Naive thymus-derived CD4-positive, alpha-beta T cell (primary cell): ENCODE measurements around the gene GPR132. TPM values are rescaled to one million over a fixed set of nuclear protein-coding genes. Genes with fewer than 3 reads are reported as not detected.
A peak's percentile ranks its signal among the peaks of the same experiment; 100 is the strongest.

Source experiments
- ATAC-seq: fragments of 150-1000 bp; cut with Tn5 transposase; 2 replicates; pipeline ENCODE4 v1.10.0; 2021; ENCODE audit warnings: mild to moderate bottlenecking, moderate library complexity
- CTCF ChIA-PET: fragments of 350-600 bp; sonication (Branson Sonifier 250); formaldehyde crosslinking; loops from one replicate; lab custom pipeline; 2021; ENCODE audit warnings: antibody characterized with exemption; lab: Charles Lee
- POLR2A ChIA-PET: fragments of 350-600 bp; sonication (Branson Sonifier 250); formaldehyde crosslinking; loops from one replicate; lab custom pipeline; 2021; ENCODE audit warnings: antibody characterized with exemption, inconsistent platforms; lab: Charles Lee
- DNase-seq, 9 donors: peaks; one replicate each; pipeline versions ENCODE4 v3.0.0 to v3.0.0-alpha.2; 2020 to 2022; ENCODE audit warnings: mixed read lengths in 1 of 9
- H3K27ac ChIP-seq: one replicate; pipeline ENCODE4 v1.7.0; 2013; ENCODE audit warnings: mild to moderate bottlenecking, low read depth, low read length, moderate library complexity
- H3K27me3 ChIP-seq, 2 donors: one replicate each; pipeline ENCODE4 v1.7.0; 2013; ENCODE audit warnings: low read length in 2 of 2, mild to moderate bottlenecking in 2 of 2, moderate library complexity in 2 of 2; ENCODE audit not compliant: control insufficient read depth in 2 of 2, insufficient read depth in 2 of 2
- H3K36me3 ChIP-seq, 3 experiments: 1 replicate in 2 of 3; 2 replicates in 1 of 3; pipeline ENCODE4 v1.7.0; 2013; ENCODE audit warnings: low read length in 3 of 3, mild to moderate bottlenecking in 3 of 3, moderate library complexity in 1 of 3; ENCODE audit not compliant: insufficient read depth in 3 of 3, control insufficient read depth in 2 of 3
- H3K4me1 ChIP-seq, 2 donors: one replicate each; pipeline ENCODE4 v1.7.0; 2013; ENCODE audit warnings: low read length in 2 of 2, mild to moderate bottlenecking in 2 of 2, moderate library complexity in 1 of 2; ENCODE audit not compliant: control insufficient read depth in 2 of 2, insufficient read depth in 2 of 2
- H3K4me3 ChIP-seq: 2 replicates; pipeline ENCODE4 v1.7.0; 2013; ENCODE audit warnings: mild to moderate bottlenecking, low read length
- H3K9me3 ChIP-seq, 3 experiments: 1 replicate in 2 of 3; 2 replicates in 1 of 3; pipeline ENCODE4 v1.7.0; 2013; ENCODE audit warnings: low read length in 3 of 3; ENCODE audit not compliant: control insufficient read depth in 2 of 3
- H3K27ac Mint-ChIP-seq, 9 donors: one replicate each; pipeline ENCODE4 v1.8.0; 2020 to 2022; ENCODE audit warnings: mixed read lengths in 9 of 9, mild to moderate bottlenecking in 8 of 9, moderate library complexity in 5 of 9, inconsistent platforms in 2 of 9
- H3K27me3 Mint-ChIP-seq, 5 donors: one replicate each; pipeline ENCODE4 v1.8.0; 2021 to 2022; ENCODE audit warnings: mixed read lengths in 5 of 5, mild to moderate bottlenecking in 1 of 5
- H3K36me3 Mint-ChIP-seq, 5 donors: one replicate each; pipeline ENCODE4 v1.8.0; 2020 to 2022; ENCODE audit warnings: mixed read lengths in 5 of 5, mild to moderate bottlenecking in 3 of 5, inconsistent platforms in 1 of 5
- H3K4me1 Mint-ChIP-seq, 7 donors: one replicate each; pipeline ENCODE4 v1.8.0; 2020 to 2022; ENCODE audit warnings: mixed read lengths in 7 of 7, mild to moderate bottlenecking in 3 of 7, inconsistent platforms in 1 of 7
- H3K4me3 Mint-ChIP-seq, 10 donors: one replicate each; pipeline ENCODE4 v1.8.0; 2020 to 2022; ENCODE audit warnings: mild to moderate bottlenecking in 10 of 10, mixed read lengths in 10 of 10, moderate library complexity in 6 of 10, inconsistent platforms in 2 of 10
- H3K9me3 Mint-ChIP-seq, 11 donors: one replicate each; pipeline ENCODE4 v1.8.0; 2020 to 2022; ENCODE audit warnings: mixed read lengths in 11 of 11, mild to moderate bottlenecking in 4 of 11, inconsistent platforms in 1 of 11, moderate library complexity in 1 of 11
- intact Hi-C, 2 donors: fragments of 100-400 bp; cut with micrococcal nuclease; formaldehyde crosslinking; loops; one replicate each; pipeline ENCODE4 v1.15.1; 2023
- polyA plus RNA-seq, 2 donors: library from polyadenylated mRNA; unstranded; fragments of 300-500 nt; fragmentation: Illumina TruSeq; gene quantifications; one replicate each; pipeline ENCODE4 v1.2.3, GENCODE V29; 2021
- total RNA-seq, 6 experiments: library from RNA in 5 of 6; stranded (reverse) in 5 of 6; gene quantifications; 1 replicate in 5 of 6; 2 replicates in 1 of 6; pipeline ENCODE4 v1.2.3 and lab custom pipeline; 2021 to 2026

Gene GPR132
- total and polyA plus RNA-seq, 7 experiments from 2014 or later = 9.3 to 58.7 (median 40.2) TPM

GRCh38 chr14:105086833-105087307 lies 21.6 kb upstream of the GPR132 start:
- peak; percentile 74 to 88 (median 84) for DNase-seq
- peaks cover 0 to 27% (median 0%) of the 10 kb centered on the region in 5 donors for H3K27me3 Mint-ChIP-seq
- intact Hi-C loops = loop anchor here (1.0 to 2.0 kb wide), 8 partner anchors 22 to 442 kb away; partner anchors contain the start of genes CDCA4 (in 2 of the 2) and GPR132 (in 2 of the 2)
- H3K4me1 ChIP-seq = peaks cover 4 to 7% of the 10 kb centered on the region in 2 donors
- H3K36me3 ChIP-seq = no peaks in the 10 kb centered on the region
- H3K27ac Mint-ChIP-seq = peak overlapping the region in 8 of 9 donors; percentile 3 to 84 (median 55)
- ATAC-seq = peak; percentile 92
- H3K4me3 ChIP-seq = peak overlapping the region; percentile 63
- no peaks in the 10 kb centered on the region for H3K27me3 ChIP-seq
- ChIA-PET POLR2A (interaction anchor here (0.8 to 5.2 kb wide), 8 partner anchors 12 to 113 kb away, joined by 3 to 52 read pairs (median 8); partner anchors contain the start of gene GPR132), CTCF (interaction anchor here (0.6 to 3.0 kb wide), 13 partner anchors 12 to 265 kb away, joined by 3 to 39 read pairs (median 6); partner anchors contain the start of gene GPR132)
- peak overlapping the region; percentile 55 for H3K27ac ChIP-seq
- H3K9me3 ChIP-seq = no peaks in the 10 kb centered on the region
- peak overlapping the region; percentile 64 to 83 (median 78) for H3K4me3 Mint-ChIP-seq
- H3K9me3 Mint-ChIP-seq = peaks cover 0 to 4% (median 0%) of the 10 kb centered on the region in 11 donors
- H3K36me3 Mint-ChIP-seq = peaks cover 0 to 3% (median 0%) of the 10 kb centered on the region in 5 donors
- peaks cover 8 to 22% (median 13%) of the 10 kb centered on the region in 7 donors for H3K4me1 Mint-ChIP-seq

DNA sequence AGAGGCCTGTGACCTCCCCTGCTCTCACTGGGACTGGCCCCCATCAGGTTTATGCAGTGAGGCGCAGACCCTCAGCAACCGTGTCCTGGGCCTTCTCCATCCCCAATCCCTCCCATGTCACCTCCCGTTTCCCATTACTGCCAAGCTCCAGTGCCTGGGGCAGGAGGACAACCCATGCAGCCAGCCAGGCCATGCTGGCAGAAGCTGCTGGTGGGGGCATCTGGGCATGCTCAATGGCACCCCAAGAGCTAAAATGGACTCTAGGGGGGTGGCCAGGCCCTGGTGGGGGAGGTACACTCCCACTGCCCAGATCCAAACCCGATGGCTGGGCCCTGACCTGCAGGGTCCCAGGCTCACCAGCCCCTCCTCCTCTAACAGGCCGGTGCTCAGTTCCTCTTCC lies 20.5 kb upstream of the GPR132 start:
- H3K4me3 Mint-ChIP-seq = no peak overlapping the region
- H3K9me3 Mint-ChIP-seq = peaks cover 0 to 4% (median 0%) of the 10 kb centered on the region in 11 donors
- Histone ChIP-seq H3K36me3 (no peaks in the 10 kb centered on the region), H3K4me1 (peaks cover 4 to 6% of the 10 kb centered on the region in 2 donors), H3K9me3 (no peaks in the 10 kb centered on the region), H3K4me3 (no peak overlapping the region), H3K27ac (no peak overlapping the region), H3K27me3 (no peaks in the 10 kb centered on the region)
- intact Hi-C loops = loop anchor here (1.0 to 2.0 kb wide), 7 partner anchors 20 to 443 kb away; partner anchors contain the start of genes GPR132 (in 2 of the 2) and CDCA4 (in 1 of the 2)
- POLR2A ChIA-PET = interaction anchor here (0.6 to 5.2 kb wide), 7 partner anchors 11 to 267 kb away, joined by 3 to 52 read pairs (median 8); partner anchors contain the start of gene GPR132
- DNase-seq (no peak), ATAC-seq (no peak)
- H3K27me3 Mint-ChIP-seq = peaks cover 0 to 32% (median 0%) of the 10 kb centered on the region in 5 donors
- no peak overlapping the region for H3K27ac Mint-ChIP-seq
- CTCF ChIA-PET = interaction anchor here (0.7 to 3.0 kb wide), 8 partner anchors 10 to 273 kb away, joined by 3 to 39 read pairs (median 8); partner anchors contain the start of gene GPR132
- peaks cover 10 to 26% (median 13%) of the 10 kb centered on the region in 7 donors for H3K4me1 Mint-ChIP-seq
- H3K36me3 Mint-ChIP-seq = peaks cover 0 to 3% (median 0%) of the 10 kb centered on the region in 5 donors

DNA sequence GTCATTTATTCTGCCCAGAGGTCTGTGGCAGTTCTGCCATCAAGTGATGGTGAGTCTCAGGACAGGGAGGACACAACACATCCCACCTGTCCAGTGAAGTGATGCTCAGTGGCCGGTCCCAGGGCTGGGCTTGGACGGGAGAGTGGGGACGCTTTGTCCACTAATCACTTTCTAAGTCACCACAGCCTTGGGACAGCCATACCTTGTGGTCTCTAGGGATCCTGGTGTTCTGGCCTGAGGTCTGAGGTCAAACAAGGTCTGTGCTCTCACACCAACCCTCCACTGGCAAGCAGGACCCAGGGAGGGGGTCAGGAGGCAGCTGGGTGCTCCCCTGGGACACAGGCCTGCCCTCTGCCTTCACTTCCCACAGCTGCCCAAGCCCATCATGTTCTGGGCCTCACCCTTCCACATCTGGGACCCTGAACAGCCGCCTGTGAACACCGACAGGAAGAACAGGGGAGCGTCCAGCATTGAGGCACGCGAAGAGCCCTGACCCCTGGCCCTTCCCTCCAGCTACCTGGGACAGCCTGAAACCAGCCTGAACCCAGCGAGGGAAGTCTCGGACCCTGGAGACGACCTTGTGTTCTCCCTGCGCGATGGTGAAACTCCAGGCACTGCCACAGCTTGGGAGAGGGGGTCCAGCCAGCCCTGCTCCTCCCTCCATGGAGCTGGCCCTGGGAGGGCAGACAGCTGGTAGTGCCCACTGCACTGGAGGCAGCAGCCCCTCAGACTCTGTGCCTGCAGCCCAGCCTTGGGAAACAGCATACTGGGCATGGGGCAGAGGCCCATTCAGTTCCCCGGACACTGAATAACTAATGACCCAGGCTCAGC lies 19.7 kb upstream of the GPR132 start:
- Mint-ChIP-seq H3K4me1 (peaks cover 4 to 21% (median 13%) of the 10 kb centered on the region in 7 donors), H3K27me3 (peaks cover 0 to 32% (median 0%) of the 10 kb centered on the region in 5 donors), H3K27ac (peak overlapping the region in 3 of 9 donors; percentile 20 to 70 (median 28)), H3K36me3 (peaks cover 0 to 3% (median 0%) of the 10 kb centered on the region in 5 donors), H3K9me3 (peaks cover 0 to 4% (median 0%) of the 10 kb centered on the region in 11 donors), H3K4me3 (peak overlapping the region in 2 of 10 donors; percentile 12 to 41)
- no peak overlapping the region for H3K4me3 ChIP-seq
- H3K9me3 ChIP-seq = no peaks in the 10 kb centered on the region
- DNase-seq (no peak), ATAC-seq (no peak)
- ChIA-PET POLR2A (interaction anchor here (0.6 to 5.2 kb wide), 4 partner anchors 10 to 52 kb away, joined by 5 to 52 read pairs (median 50); partner anchors contain the start of gene GPR132), CTCF (interaction anchor here (0.6 to 3.0 kb wide), 8 partner anchors 10 to 467 kb away, joined by 3 to 39 read pairs (median 8); partner anchors contain the start of gene GPR132)
- H3K36me3 ChIP-seq = no peaks in the 10 kb centered on the region
- no peaks in the 10 kb centered on the region for H3K27me3 ChIP-seq
- H3K27ac ChIP-seq = no peak overlapping the region
- H3K4me1 ChIP-seq = peaks cover 0 to 4% of the 10 kb centered on the region in 2 donors
- intact Hi-C loops = no loop called here

- Histone ChIP-seq H3K9me3 (no peaks in the 10 kb centered on the region), H3K27ac (no peak overlapping the region), H3K36me3 (no peaks in the 10 kb centered on the region), H3K27me3 (no peaks in the 10 kb centered on the region), H3K4me3 (no peak overlapping the region), H3K4me1 (peaks cover 0 to 4% of the 10 kb centered on the region in 2 donors)
- Mint-ChIP-seq H3K27ac (peak overlapping the region in 2 of 9 donors; percentile 70 to 73), H3K4me3 (peak overlapping the region in 1 of 10 donors; percentile 12), H3K36me3 (peaks cover 0 to 3% (median 0%) of the 10 kb centered on the region in 5 donors), H3K27me3 (peaks cover 0 to 32% (median 0%) of the 10 kb centered on the region in 5 donors), H3K4me1 (peaks cover 4 to 21% (median 13%) of the 10 kb centered on the region in 7 donors), H3K9me3 (peaks cover 0 to 4% (median 0%) of the 10 kb centered on the region in 11 donors)
- CTCF ChIA-PET = interaction anchor here (0.5 to 1.9 kb wide), 2 partner anchors 11 to 31 kb away, joined by 3 to 5 read pairs; no protein-coding TSS in a partner anchor
- ATAC-seq (no peak), DNase-seq (no peak)
- intact Hi-C loops = no loop called here
- POLR2A ChIA-PET = interaction anchor here (4.6 to 5.2 kb wide), 2 partner anchors 9 to 24 kb away, joined by 50 to 52 read pairs; no protein-coding TSS in a partner anchor
These were observed 18.9 kb upstream of the GPR132 start for GRCh38 chr14:105083926-105084685.

DNA sequence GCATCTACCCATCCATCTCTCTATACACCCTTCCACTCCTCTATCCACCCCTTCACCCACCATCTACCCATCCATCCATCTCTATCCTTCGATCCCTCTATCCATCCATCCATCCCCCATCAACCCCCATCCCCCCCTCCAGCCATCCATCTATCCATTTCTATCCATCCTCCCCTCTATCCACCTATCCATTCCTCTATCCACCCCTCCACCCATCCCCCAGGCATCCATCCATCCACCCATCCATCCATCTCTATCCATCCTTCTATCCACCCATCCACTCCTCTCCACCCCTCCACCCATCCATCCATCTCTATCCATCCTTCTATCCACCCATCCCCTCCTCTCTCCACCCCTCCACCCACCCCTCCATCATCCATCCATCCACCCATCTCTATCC lies 17.5 kb upstream of the GPR132 start:
- Mint-ChIP-seq H3K27ac (peak overlapping the region in 1 of 9 donors; percentile 51), H3K4me1 (peaks cover 7 to 20% (median 17%) of the 10 kb centered on the region in 7 donors), H3K36me3 (peaks cover 0 to 1% (median 0%) of the 10 kb centered on the region in 5 donors), H3K27me3 (peaks cover 0 to 23% (median 0%) of the 10 kb centered on the region in 5 donors), H3K4me3 (no peak overlapping the region), H3K9me3 (peaks cover 0 to 4% (median 0%) of the 10 kb centered on the region in 11 donors)
- H3K4me3 ChIP-seq = no peak overlapping the region
- ChIA-PET CTCF (no interaction called here), POLR2A (interaction anchor here (2.1 kb wide), 1 partner anchor 21 kb away, joined by 5 read pairs; no protein-coding TSS in a partner anchor)
- no peaks in the 10 kb centered on the region for H3K36me3 ChIP-seq
- DNase-seq (no peak), ATAC-seq (no peak)
- H3K27ac ChIP-seq = no peak overlapping the region
- no peaks in the 10 kb centered on the region for H3K27me3 ChIP-seq
- H3K4me1 ChIP-seq = peaks cover 2 to 6% of the 10 kb centered on the region in 2 donors
- intact Hi-C loops = no loop called here
- no peaks in the 10 kb centered on the region for H3K9me3 ChIP-seq
